ENCODE data around the gene SBK2. TPM values are rescaled to one million over a fixed set of nuclear protein-coding genes. Genes with fewer than 3 reads are reported as not detected.

SBK2 gene
- total and polyA plus RNA-seq, 12 donors = 0.39 to 14.1 (median 2.0) TPM

DNA sequence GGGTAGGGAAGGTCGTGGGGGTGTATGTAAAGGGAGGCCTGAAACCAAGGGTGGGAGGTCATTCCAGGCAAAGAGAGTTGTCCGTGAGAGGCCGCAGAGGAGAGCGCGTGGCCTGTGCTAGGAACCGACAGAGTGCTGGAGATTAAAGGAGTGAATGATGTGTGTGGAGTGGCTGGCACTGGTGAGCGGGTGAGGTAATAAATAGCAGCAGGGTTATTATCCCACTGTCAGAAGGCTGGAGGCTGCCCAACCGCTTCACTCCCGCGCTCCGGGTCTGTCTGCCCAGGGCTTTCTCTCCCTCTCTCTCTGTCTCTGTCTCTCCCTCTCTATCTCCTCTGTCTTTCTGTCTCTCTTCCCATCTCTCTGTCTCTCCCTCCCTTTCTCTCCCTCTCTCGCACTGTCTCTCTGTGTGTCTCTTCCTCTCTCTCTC lies 26.3 kb upstream of the SBK2 start:
- no peak for TF ChIP-seq CTCF (IDR thresholded peaks at IDR 0.05)
- intact Hi-C loops (cut with DNase I) = loop anchor here in 1 of 10 donors (1.0 kb wide), 1 partner anchor 16 kb away; no protein-coding TSS in a partner anchor

GRCh38 chr19:55559684-55560083 lies 22.8 kb upstream of the SBK2 start:
- peaks cover 0 to 3% (median 0%) of the 10 kb centered on the region in 11 donors for H3K9me3 ChIP-seq
- no peak overlapping the region for H3K27ac ChIP-seq
- no peak for TF ChIP-seq CTCF (IDR thresholded peaks at IDR 0.05)
- ATAC-seq (no peak), DNase-seq (no peak)
- peaks cover 0 to 8% (median 0%) of the 10 kb centered on the region in 9 donors for H3K4me1 ChIP-seq
- H3K4me3 ChIP-seq = no peak overlapping the region
- 79 to 81% methylated on average over 9 of the region's 9 CpGs for WGBS, 2 donors
- intact Hi-C loops (cut with DNase I) = no loop called here
- no peaks in the 10 kb centered on the region for H3K36me3 ChIP-seq
- H3K27me3 ChIP-seq = peaks cover 0 to 5% (median 0%) of the 10 kb centered on the region in 7 donors

More for the DNA sequence above, 26.3 kb upstream of the SBK2 start:
- Histone ChIP-seq H3K4me3 (peak overlapping the region in 1 of 10 donors; percentile 50), H3K36me3 (no peaks in the 10 kb centered on the region), H3K4me1 (peaks cover 0 to 8% (median 0%) of the 10 kb centered on the region in 9 donors), H3K27me3 (peaks cover 0 to 5% (median 0%) of the 10 kb centered on the region in 7 donors), H3K9me3 (peaks cover 0 to 3% (median 0%) of the 10 kb centered on the region in 11 donors), H3K27ac (peak overlapping the region; percentile 52 to 92 (median 80))
- DNase-seq = peak; percentile 69 to 77
- peak; percentile 88 to 96 (median 92) for ATAC-seq
- 32 to 44% methylated on average over 12 of the region's 12 CpGs for WGBS, 2 donors

- Histone ChIP-seq H3K4me3 (no peak overlapping the region), H3K27ac (no peak overlapping the region), H3K27me3 (no peaks in the 10 kb centered on the region), H3K36me3 (no peaks in the 10 kb centered on the region), H3K4me1 (peaks cover 1 to 12% (median 7%) of the 10 kb centered on the region in 9 donors), H3K9me3 (no peaks in the 10 kb centered on the region)
- intact Hi-C loops (cut with DNase I) = no loop called here
- no peak for TF ChIP-seq CTCF (IDR thresholded peaks at IDR 0.05)
- ATAC-seq (no peak), DNase-seq (no peak)
- 69 to 71% methylated on average over 8 of the region's 8 CpGs for WGBS, 2 donors
Observed at GRCh38 chr19:55554741-55555152, 17.8 kb upstream of the SBK2 start.

DNA sequence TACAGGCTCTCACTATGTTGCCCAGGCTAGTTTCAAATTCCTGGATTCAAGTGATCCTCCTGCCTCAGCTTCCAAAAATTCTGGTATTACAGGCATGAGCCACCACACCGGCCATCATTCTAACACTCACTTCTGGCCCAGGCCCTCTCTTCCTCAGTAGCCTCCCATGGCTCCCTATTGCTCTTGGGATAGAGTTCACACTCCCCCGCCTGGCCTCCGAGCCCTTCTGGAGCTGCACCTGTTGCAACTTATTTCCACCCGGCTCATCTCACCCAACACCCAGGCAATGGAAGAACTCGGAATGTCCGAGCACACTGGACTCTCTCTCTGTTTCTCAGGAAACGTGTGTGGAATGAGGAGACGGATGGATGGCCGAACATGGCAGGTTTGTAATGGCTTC lies 17.4 kb upstream of the SBK2 start:
- intact Hi-C loops (cut with DNase I) = no loop called here
- H3K4me1 ChIP-seq = peaks cover 4 to 15% (median 11%) of the 10 kb centered on the region in 9 donors
- no peak overlapping the region for H3K27ac ChIP-seq
- DNase-seq (no peak), ATAC-seq (no peak)
- TF ChIP-seq CTCF (IDR thresholded peaks at IDR 0.05) = no peak
- no peaks in the 10 kb centered on the region for H3K27me3 ChIP-seq
- no peaks in the 10 kb centered on the region for H3K9me3 ChIP-seq
- H3K4me3 ChIP-seq = no peak overlapping the region
- H3K36me3 ChIP-seq = no peaks in the 10 kb centered on the region
- WGBS, 2 donors = 91 to 93% methylated on average over 9 of the region's 9 CpGs
